ENCODE measurements around the gene SHROOM2.
A peak's percentile ranks its signal among the peaks of the same experiment; 100 is the strongest.

The SHROOM2 gene

DNA sequence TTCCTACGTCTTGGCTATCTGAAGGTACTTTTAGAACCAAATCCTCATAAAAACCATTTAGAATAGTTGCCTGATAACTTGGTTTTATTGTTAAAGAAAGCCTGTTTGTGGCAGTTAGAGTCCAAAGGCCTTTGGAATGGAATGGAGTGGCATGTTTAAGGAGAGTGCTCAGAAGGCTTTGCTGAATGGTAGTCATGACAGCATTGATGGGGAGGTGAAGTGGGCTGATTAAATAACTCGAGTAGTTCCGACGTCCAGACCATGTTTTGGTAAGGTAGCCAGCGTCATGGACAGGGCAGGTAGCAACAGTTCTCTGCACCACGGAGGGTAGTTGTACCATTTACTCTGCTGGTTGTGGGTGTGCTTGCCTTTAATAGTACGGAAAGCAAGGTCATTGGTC is 94.6 kb downstream of the SHROOM2 start:
- H3K36me3 ChIP-seq = no peaks in the 10 kb centered on the region
- no peaks in the 10 kb centered on the region for H3K9me3 ChIP-seq
- DNase-seq = no peak
- TF ChIP-seq, protein P1, sequence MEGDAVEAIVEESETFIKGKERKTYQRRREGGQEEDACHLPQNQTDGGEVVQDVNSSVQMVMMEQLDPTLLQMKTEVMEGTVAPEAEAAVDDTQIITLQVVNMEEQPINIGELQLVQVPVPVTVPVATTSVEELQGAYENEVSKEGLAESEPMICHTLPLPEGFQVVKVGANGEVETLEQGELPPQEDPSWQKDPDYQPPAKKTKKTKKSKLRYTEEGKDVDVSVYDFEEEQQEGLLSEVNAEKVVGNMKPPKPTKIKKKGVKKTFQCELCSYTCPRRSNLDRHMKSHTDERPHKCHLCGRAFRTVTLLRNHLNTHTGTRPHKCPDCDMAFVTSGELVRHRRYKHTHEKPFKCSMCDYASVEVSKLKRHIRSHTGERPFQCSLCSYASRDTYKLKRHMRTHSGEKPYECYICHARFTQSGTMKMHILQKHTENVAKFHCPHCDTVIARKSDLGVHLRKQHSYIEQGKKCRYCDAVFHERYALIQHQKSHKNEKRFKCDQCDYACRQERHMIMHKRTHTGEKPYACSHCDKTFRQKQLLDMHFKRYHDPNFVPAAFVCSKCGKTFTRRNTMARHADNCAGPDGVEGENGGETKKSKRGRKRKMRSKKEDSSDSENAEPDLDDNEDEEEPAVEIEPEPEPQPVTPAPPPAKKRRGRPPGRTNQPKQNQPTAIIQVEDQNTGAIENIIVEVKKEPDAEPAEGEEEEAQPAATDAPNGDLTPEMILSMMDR (IDR thresholded peaks at IDR 0.05; ENCODE audit: low read depth, low read length) = no peak
- H3K27me3 ChIP-seq = no peaks in the 10 kb centered on the region
- H3K4me1 ChIP-seq = no peaks in the 10 kb centered on the region
- H3K4me3 ChIP-seq (ENCODE audit: low read depth, low read length) = no peak overlapping the region

GRCh38 chrX:9882669-9883446 is 96.6 kb downstream of the SHROOM2 start:
- TF ChIP-seq, protein P1 (IDR thresholded peaks at IDR 0.05; ENCODE audit: low read depth, low read length) = no peak
- no peaks in the 10 kb centered on the region for H3K27me3 ChIP-seq
- no peaks in the 10 kb centered on the region for H3K36me3 ChIP-seq
- no peak overlapping the region for H3K4me3 ChIP-seq (ENCODE audit: low read depth, low read length)
- H3K9me3 ChIP-seq = no peaks in the 10 kb centered on the region
- H3K4me1 ChIP-seq = no peaks in the 10 kb centered on the region
- no peak for DNase-seq

- TF ChIP-seq, protein P1 (IDR thresholded peaks at IDR 0.05; ENCODE audit: low read depth, low read length) = no peak
- H3K9me3 ChIP-seq = no peaks in the 10 kb centered on the region
- no peak for DNase-seq
- H3K4me3 ChIP-seq (ENCODE audit: low read depth, low read length) = no peak overlapping the region
- no peaks in the 10 kb centered on the region for H3K27me3 ChIP-seq
- no peaks in the 10 kb centered on the region for H3K36me3 ChIP-seq
- H3K4me1 ChIP-seq = no peaks in the 10 kb centered on the region
Observed at GRCh38 chrX:9884031-9884779, 98.0 kb downstream of the SHROOM2 start.

GRCh38 chrX:9885150-9885549 is 98.9 kb downstream of the SHROOM2 start:
- H3K4me1 ChIP-seq = no peaks in the 10 kb centered on the region
- TF ChIP-seq, protein P1 (IDR thresholded peaks at IDR 0.05; ENCODE audit: low read depth, low read length) = peak; percentile 55

DNA sequence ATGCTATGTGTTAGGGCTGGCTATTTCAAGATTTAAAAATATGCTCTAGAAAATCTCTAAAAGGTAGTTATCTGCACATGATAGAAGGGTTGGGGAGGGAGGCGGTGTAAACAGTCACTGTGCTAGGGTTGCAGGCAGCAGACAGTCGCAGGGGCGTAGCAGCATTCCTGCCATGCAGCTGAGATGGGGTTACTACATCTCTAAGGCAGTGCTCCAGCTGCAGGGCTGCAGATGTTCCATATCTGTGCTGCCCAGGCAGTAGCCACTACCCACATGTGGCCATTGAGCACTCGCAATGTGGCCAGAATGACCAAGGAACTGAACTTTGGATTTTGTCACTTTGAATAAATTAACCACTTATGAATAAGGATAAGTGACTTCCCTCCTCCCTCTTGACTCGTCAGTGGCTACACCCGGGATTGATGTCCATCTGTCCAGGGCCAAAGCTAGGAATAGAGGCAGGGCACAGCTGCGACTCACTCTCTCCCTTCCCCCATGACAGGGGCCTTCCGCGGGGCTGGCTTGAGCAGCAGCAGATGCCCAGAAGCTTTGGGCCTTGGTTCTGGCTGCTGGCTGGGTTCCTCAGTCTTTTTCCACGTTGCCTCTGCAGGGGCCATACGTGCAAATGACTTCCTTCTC is 101.5 kb downstream of the SHROOM2 start:
- H3K36me3 ChIP-seq = no peaks in the 10 kb centered on the region
- no peaks in the 10 kb centered on the region for H3K4me1 ChIP-seq
- DNase-seq = no peak
- no peak overlapping the region for H3K4me3 ChIP-seq (ENCODE audit: low read depth, low read length)
- no peaks in the 10 kb centered on the region for H3K9me3 ChIP-seq
- no peaks in the 10 kb centered on the region for H3K27me3 ChIP-seq
- TF ChIP-seq, protein P1 (IDR thresholded peaks at IDR 0.05; ENCODE audit: low read depth, low read length) = no peak

More at GRCh38 chrX:9885150-9885549, 98.9 kb downstream of the SHROOM2 start:
- Histone ChIP-seq H3K36me3 (no peaks in the 10 kb centered on the region), H3K9me3 (no peaks in the 10 kb centered on the region), H3K4me3 (ENCODE audit: low read depth, low read length) (no peak overlapping the region), H3K27me3 (no peaks in the 10 kb centered on the region)
- DNase-seq = peak; percentile 49

Data from BE2C (cell line).